BLaER1 treated with 17β-estradiol and CSF1 and Interleukin-3, amounts not matched to agents 10 nM and 100 nM (cell line): ENCODE data around the gene ZMAT3.
"Not testable (repeated sequence)": the region's sequence is repeated elsewhere in the genome, so short reads cannot be mapped to it uniquely, and the experiment has no call there.

Experiments used
- H3K27ac ChIP-seq, 11 experiments: shearing (Covaris generic); formaldehyde crosslinking; 2 replicates each; pipeline ENCODE4 v1.8.1; 2022
- H3K27me3 ChIP-seq, 11 experiments: shearing (Covaris generic); formaldehyde crosslinking; 2 replicates each; pipeline ENCODE4 v1.8.1; 2022
- H3K36me3 ChIP-seq, 11 experiments: shearing (Covaris generic); formaldehyde crosslinking; 2 replicates each; pipeline ENCODE4 v1.8.1; 2022
- H3K4me1 ChIP-seq, 10 experiments: shearing (Covaris generic); formaldehyde crosslinking; 2 replicates each; pipeline ENCODE4 v1.8.1; 2022
- H3K4me2 ChIP-seq, 11 experiments: shearing (Covaris generic); formaldehyde crosslinking; 2 replicates each; pipeline ENCODE4 v1.8.1; 2022
- H3K4me3 ChIP-seq, 10 experiments: shearing (Covaris generic); formaldehyde crosslinking; 2 replicates each; pipeline ENCODE4 v1.8.1; 2022
- H3K9ac ChIP-seq, 11 experiments: shearing (Covaris generic); formaldehyde crosslinking; 2 replicates each; pipeline ENCODE4 v1.8.1; 2022
- H3K9me3 ChIP-seq, 11 experiments: shearing (Covaris generic); formaldehyde crosslinking; replicated peaks in 1 of 11; 2 replicates each; pipeline ENCODE4 v1.8.1; 2022
- H4K20me1 ChIP-seq, 11 experiments: shearing (Covaris generic); formaldehyde crosslinking; 2 replicates each; pipeline ENCODE4 v1.8.1; 2022
- Cebpa-rat ChIP-seq, 11 experiments: shearing (Covaris generic); IDR thresholded peaks; 2 replicates each; pipeline ENCODE4 v1.8.1; 2022

The ZMAT3 gene

DNA sequence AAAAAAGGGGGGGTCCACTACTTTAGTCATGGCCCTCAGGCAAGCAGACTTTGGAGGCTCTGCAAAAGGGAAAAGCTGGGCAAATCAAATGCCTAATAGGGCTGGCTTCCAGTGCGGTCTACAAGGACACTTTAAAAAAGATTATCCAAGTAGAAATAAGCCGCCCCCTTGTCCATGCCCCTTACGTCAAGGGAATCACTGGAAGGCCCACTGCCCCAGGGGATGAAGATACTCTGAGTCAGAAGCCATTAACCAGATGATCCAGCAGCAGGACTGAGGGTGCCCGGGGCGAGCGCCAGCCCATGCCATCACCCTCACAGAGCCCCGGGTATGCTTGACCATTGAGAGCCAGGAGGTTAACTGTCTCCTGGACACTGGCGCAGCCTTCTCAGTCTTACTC is 15.3 kb downstream of the ZMAT3 start:
- Histone ChIP-seq H3K9me3 (peaks cover 13 to 73% (median 43%) of the 10 kb centered on the region in 11 experiments), H3K36me3 (peaks cover 66 to 98% (median 93%) of the 10 kb centered on the region in 11 experiments), H3K4me2 (no peak overlapping the region), H3K9ac (no peak overlapping the region), H3K4me3 (no peak overlapping the region), H3K4me1 (peaks cover 0 to 21% (median 0%) of the 10 kb centered on the region in 10 experiments; a peak in 5 of 20 replicates), H3K27me3 (no peaks in the 10 kb centered on the region), H4K20me1 (peaks cover 0 to 95% (median 18%) of the 10 kb centered on the region in 11 experiments; a peak in 14 of 22 replicates), H3K27ac (no peak overlapping the region)
- TF ChIP-seq Cebpa-rat (IDR thresholded peaks at IDR 0.05) = no peak

- peaks cover 56 to 92% (median 85%) of the 10 kb centered on the region in 11 experiments for H3K36me3 ChIP-seq
- not testable (repeated sequence) for H3K4me1 ChIP-seq, H3K9ac ChIP-seq, H3K27me3 ChIP-seq, H3K4me3 ChIP-seq, H3K27ac ChIP-seq, H3K4me2 ChIP-seq
- H4K20me1 ChIP-seq = peaks cover 0 to 95% (median 14%) of the 10 kb centered on the region in 11 experiments; a peak in 13 of 22 replicates
- peaks cover 23 to 80% (median 57%) of the 10 kb centered on the region in 11 experiments for H3K9me3 ChIP-seq
These were observed 17.0 kb downstream of the ZMAT3 start for GRCh38 chr3:179054565-179054964.

GRCh38 chr3:179046497-179047353 is 24.9 kb downstream of the ZMAT3 start:
- H3K36me3 ChIP-seq = peaks cover 5 to 52% (median 30%) of the 10 kb centered on the region in 11 experiments; a peak in 21 of 22 replicates
- H3K9me3 ChIP-seq = peaks cover 21 to 75% (median 67%) of the 10 kb centered on the region in 11 experiments; a peak in 21 of 22 replicates
- H3K9ac ChIP-seq = peak overlapping the region in 10 of 11 experiments; percentile 6 to 61 (median 36); a peak in 9 of 22 replicates
- peaks cover 9 to 81% (median 17%) of the 10 kb centered on the region in 11 experiments; a peak in 16 of 22 replicates for H4K20me1 ChIP-seq
- peaks cover 21 to 41% (median 26%) of the 10 kb centered on the region in 10 experiments for H3K4me1 ChIP-seq
- peak overlapping the region; percentile 15 to 64 (median 55); a peak in 19 of 22 replicates for H3K27ac ChIP-seq
- peak overlapping the region in 5 of 10 experiments; percentile 9 to 24 (median 12); a peak in 5 of 20 replicates for H3K4me3 ChIP-seq
- H3K4me2 ChIP-seq = peak overlapping the region; percentile 62 to 96 (median 76)
- TF ChIP-seq Cebpa-rat (IDR thresholded peaks at IDR 0.05) = no peak
- no peaks in the 10 kb centered on the region for H3K27me3 ChIP-seq

- H3K9me3 ChIP-seq = peaks cover 12 to 75% (median 67%) of the 10 kb centered on the region in 11 experiments; a peak in 21 of 22 replicates
- peak overlapping the region; percentile 62 to 96 (median 76) for H3K4me2 ChIP-seq
- peaks cover 0 to 45% (median 21%) of the 10 kb centered on the region in 11 experiments; a peak in 20 of 22 replicates for H3K36me3 ChIP-seq
- peak overlapping the region in 9 of 11 experiments; percentile 6 to 61 (median 41); a peak in 9 of 22 replicates for H3K9ac ChIP-seq
- H3K4me3 ChIP-seq = peak overlapping the region in 4 of 10 experiments; percentile 9 to 24 (median 12); a peak in 4 of 20 replicates
- peak overlapping the region; percentile 15 to 64 (median 55); a peak in 17 of 22 replicates for H3K27ac ChIP-seq
- H4K20me1 ChIP-seq = peaks cover 9 to 72% (median 17%) of the 10 kb centered on the region in 11 experiments; a peak in 16 of 22 replicates
- H3K27me3 ChIP-seq = no peaks in the 10 kb centered on the region
- no peak for TF ChIP-seq Cebpa-rat (IDR thresholded peaks at IDR 0.05)
- peaks cover 21 to 41% (median 26%) of the 10 kb centered on the region in 10 experiments for H3K4me1 ChIP-seq
These were observed 25.7 kb downstream of the ZMAT3 start for GRCh38 chr3:179045719-179046402.

- H3K4me3 ChIP-seq = peak overlapping the region; percentile 34 to 58 (median 46)
- H3K4me2 ChIP-seq = peak overlapping the region; percentile 86 to 99 (median 90)
These were observed 32.7 kb downstream of the ZMAT3 start for GRCh38 chr3:179038899-179039251.

DNA sequence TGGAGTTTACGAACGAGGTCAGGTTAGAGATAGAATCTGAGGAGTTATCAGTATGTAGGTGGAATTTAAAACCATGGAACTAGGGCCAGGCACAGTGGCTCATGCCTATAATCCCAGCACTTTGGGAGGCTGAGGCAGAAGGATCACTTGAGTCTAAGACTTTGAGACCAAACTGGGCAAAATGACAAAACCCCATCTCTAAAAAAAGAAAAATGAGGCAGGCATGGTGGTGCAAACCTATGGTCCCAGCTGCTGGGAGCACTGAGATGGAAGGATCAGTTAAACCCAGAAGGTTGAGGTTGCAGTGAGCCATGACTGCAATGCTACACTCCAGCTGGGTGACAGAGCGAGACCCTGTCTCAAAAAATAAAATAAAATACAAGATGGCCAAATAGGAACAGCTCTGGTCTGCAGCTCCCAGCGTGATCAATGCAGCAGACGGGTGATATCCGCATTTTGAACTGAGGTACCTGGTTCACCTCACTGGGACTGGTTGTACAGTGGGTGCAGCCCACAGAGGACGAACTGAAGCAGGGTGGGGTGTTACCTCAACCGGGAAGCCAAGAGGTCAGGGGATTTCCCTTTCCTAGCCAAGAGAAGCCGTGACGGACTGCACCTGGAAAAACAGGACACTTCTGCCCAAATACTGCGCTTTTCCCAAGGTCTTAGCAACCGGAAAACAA is 33.3 kb downstream of the ZMAT3 start:
- Histone ChIP-seq H3K9me3 (peaks cover 0 to 82% (median 73%) of the 10 kb centered on the region in 11 experiments; a peak in 19 of 22 replicates), H3K36me3 (peaks cover 7 to 59% (median 26%) of the 10 kb centered on the region in 11 experiments; a peak in 19 of 22 replicates), H3K4me3 (peak overlapping the region; percentile 34 to 58 (median 46)), H3K27ac (peak overlapping the region; percentile 56 to 85 (median 79)), H3K27me3 (no peaks in the 10 kb centered on the region), H3K9ac (peak overlapping the region; percentile 38 to 75 (median 69)), H3K4me1 (peaks cover 36 to 57% (median 40%) of the 10 kb centered on the region in 10 experiments), H3K4me2 (peak overlapping the region; percentile 86 to 99 (median 90)), H4K20me1 (peaks cover 0 to 62% (median 0%) of the 10 kb centered on the region in 11 experiments; a peak in 8 of 22 replicates)
- TF ChIP-seq Cebpa-rat (IDR thresholded peaks at IDR 0.05) = no peak; a peak in 1 of 22 replicates

More at GRCh38 chr3:179038899-179039251, 32.7 kb downstream of the ZMAT3 start:
- peak overlapping the region; percentile 38 to 75 (median 69) for H3K9ac ChIP-seq
- H3K36me3 ChIP-seq = peaks cover 2 to 58% (median 26%) of the 10 kb centered on the region in 11 experiments; a peak in 19 of 22 replicates
- not testable (repeated sequence) for H3K27me3 ChIP-seq
- H3K9me3 ChIP-seq = peaks cover 0 to 82% (median 72%) of the 10 kb centered on the region in 11 experiments; a peak in 19 of 22 replicates
- H3K4me1 ChIP-seq = peaks cover 36 to 54% (median 40%) of the 10 kb centered on the region in 10 experiments
- H4K20me1 ChIP-seq = peaks cover 0 to 61% (median 0%) of the 10 kb centered on the region in 11 experiments; a peak in 8 of 22 replicates
- H3K27ac ChIP-seq = peak overlapping the region; percentile 56 to 85 (median 79)

DNA sequence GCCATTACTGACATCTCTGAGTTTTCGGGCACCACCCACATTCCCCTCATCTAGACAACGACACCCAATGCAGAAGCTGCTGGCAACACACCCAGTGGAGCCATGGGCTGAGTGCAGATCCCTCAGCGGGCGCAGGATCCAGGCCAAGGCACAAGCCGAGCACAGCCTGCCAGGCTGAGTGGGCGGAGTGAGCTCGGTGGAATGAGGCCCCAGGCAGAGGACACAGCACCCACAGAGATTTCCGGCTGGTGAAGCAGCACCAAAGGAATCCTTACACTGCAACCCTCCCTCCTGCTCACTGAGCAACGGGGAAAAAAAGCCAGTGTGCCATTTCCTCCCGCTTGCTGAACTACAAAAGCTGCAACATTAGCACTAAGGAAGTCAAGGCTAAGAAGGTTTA is 34.3 kb downstream of the ZMAT3 start:
- TF ChIP-seq Cebpa-rat (IDR thresholded peaks at IDR 0.05) = no peak
- H3K4me2 ChIP-seq = peak overlapping the region; percentile 86 to 99 (median 90)

More for the DNA sequence above, 34.3 kb downstream of the ZMAT3 start:
- H3K9me3 ChIP-seq = peaks cover 4 to 81% (median 72%) of the 10 kb centered on the region in 11 experiments; a peak in 20 of 22 replicates
- H3K9ac ChIP-seq = peak overlapping the region; percentile 38 to 75 (median 68); a peak in 21 of 22 replicates
- H3K27ac ChIP-seq = peak overlapping the region; percentile 56 to 85 (median 79); a peak in 21 of 22 replicates
- H3K27me3 ChIP-seq = no peaks in the 10 kb centered on the region
- H3K36me3 ChIP-seq = peaks cover 7 to 65% (median 32%) of the 10 kb centered on the region in 11 experiments; a peak in 21 of 22 replicates
- peaks cover 36 to 57% (median 40%) of the 10 kb centered on the region in 10 experiments for H3K4me1 ChIP-seq
- H4K20me1 ChIP-seq = peaks cover 0 to 62% (median 0%) of the 10 kb centered on the region in 11 experiments; a peak in 8 of 22 replicates
- peak overlapping the region; percentile 34 to 58 (median 43); a peak in 17 of 20 replicates for H3K4me3 ChIP-seq
